Endothelial cell of umbilical vein (primary cell): Measurements from ENCODE around the gene MYH15.

Experiments
- EZH2 ChIP-seq: IDR thresholded peaks from 2 replicates; pipeline ENCODE4 v1.6.1; 2012; ENCODE audit warnings: borderline replicate concordance, low read depth, mild to moderate bottlenecking, moderate library complexity, low read length, inconsistent platforms; ENCODE audit not compliant: severe bottlenecking
- FOS ChIP-seq: IDR thresholded peaks from 2 replicates; pipeline ENCODE4 v1.6.1; 2011; ENCODE audit warnings: mild to moderate bottlenecking, low read length, moderate library complexity, borderline replicate concordance; ENCODE audit not compliant: insufficient read depth
- GATA2 ChIP-seq: IDR thresholded peaks from 2 replicates; pipeline ENCODE4 v1.7.0; 2011; ENCODE audit warnings: low read depth, mild to moderate bottlenecking, moderate library complexity, mixed read lengths, low read length; ENCODE audit not compliant: insufficient read length, insufficient read depth
- JUN ChIP-seq: IDR thresholded peaks from 2 replicates; pipeline ENCODE4 v1.6.1; 2011; ENCODE audit warnings: borderline replicate concordance, low read depth; ENCODE audit not compliant: insufficient read length, insufficient read depth
- MAX ChIP-seq: IDR thresholded peaks from 2 replicates; pipeline ENCODE4 v1.6.1; 2011; ENCODE audit not compliant: insufficient read depth, insufficient read length
- MYC ChIP-seq: IDR thresholded peaks from one replicate; pipeline ENCODE4 v1.6.1; 2011; ENCODE audit warnings: mild to moderate bottlenecking, low read depth, low read length
- POLR2A ChIP-seq: IDR thresholded peaks from 2 replicates; pipeline ENCODE4 v1.6.1; 2012; ENCODE audit warnings: low read depth, mild to moderate bottlenecking, control low read depth, low read length
- POLR2AphosphoS5 ChIP-seq: IDR thresholded peaks from 2 replicates; pipeline ENCODE4 v1.6.1; 2012; ENCODE audit warnings: low read depth, mild to moderate bottlenecking, control low read depth, low read length, moderate library complexity; ENCODE audit not compliant: insufficient read depth
- TF ChIP-seq, protein P1 (sequence below), 2 donors: IDR thresholded peaks; 1 replicate in 1 of 2; 2 replicates in 1 of 2; pipeline ENCODE4 v1.5.1; 2011; ENCODE audit warnings: low read length in 2 of 2, mild to moderate bottlenecking in 2 of 2, moderate library complexity in 2 of 2, control low read depth in 1 of 2, inconsistent platforms in 1 of 2, low read depth in 1 of 2; ENCODE audit not compliant: insufficient read depth in 1 of 2; ENCODE audit errors: extremely low read depth in 1 of 2

GRCh38 chr3:108377384-108377783 lies 133.0 kb downstream of the MYH15 start:
- TF ChIP-seq, protein P1, sequence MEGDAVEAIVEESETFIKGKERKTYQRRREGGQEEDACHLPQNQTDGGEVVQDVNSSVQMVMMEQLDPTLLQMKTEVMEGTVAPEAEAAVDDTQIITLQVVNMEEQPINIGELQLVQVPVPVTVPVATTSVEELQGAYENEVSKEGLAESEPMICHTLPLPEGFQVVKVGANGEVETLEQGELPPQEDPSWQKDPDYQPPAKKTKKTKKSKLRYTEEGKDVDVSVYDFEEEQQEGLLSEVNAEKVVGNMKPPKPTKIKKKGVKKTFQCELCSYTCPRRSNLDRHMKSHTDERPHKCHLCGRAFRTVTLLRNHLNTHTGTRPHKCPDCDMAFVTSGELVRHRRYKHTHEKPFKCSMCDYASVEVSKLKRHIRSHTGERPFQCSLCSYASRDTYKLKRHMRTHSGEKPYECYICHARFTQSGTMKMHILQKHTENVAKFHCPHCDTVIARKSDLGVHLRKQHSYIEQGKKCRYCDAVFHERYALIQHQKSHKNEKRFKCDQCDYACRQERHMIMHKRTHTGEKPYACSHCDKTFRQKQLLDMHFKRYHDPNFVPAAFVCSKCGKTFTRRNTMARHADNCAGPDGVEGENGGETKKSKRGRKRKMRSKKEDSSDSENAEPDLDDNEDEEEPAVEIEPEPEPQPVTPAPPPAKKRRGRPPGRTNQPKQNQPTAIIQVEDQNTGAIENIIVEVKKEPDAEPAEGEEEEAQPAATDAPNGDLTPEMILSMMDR (IDR thresholded peaks at IDR 0.05; ENCODE audit: extremely low read depth in 1 of 2, insufficient read depth in 1 of 2, low read depth in 1 of 2, low read length in 2 of 2): no peak
- TF ChIP-seq EZH2 (no peak), GATA2 (no peak), POLR2A (no peak), JUN (no peak), POLR2AphosphoS5 (no peak), MAX (no peak), FOS (no peak), MYC (no peak)
